ENCODE measurements around the gene MFSD2A.

DNA sequence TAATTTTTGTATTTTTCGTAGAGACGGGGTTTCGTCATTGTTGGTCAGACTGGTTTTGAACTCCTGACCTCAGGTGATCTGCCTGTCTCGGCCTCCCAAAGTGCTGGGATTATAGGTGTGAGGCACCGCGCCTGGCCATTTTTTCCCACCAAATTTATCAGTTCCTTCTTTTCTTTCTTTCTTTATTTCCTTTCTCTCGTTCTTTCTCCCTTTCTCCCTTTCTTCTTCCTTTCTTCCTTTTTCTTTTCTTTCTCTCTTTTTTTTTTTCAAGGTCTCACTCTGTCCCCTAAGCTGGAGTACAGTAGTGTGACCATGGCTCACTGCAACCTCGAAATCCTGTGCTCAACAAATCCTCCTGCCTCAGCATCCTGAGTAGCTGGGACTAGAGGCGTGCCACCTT, 26.4 kb downstream of the MFSD2A start:
- TF ChIP-seq POLR2A (IDR thresholded peaks at IDR 0.05; ENCODE audit: low read depth) (no peak), EP300 (IDR thresholded peaks at IDR 0.05) (no peak)
- TF ChIP-seq, protein P1, sequence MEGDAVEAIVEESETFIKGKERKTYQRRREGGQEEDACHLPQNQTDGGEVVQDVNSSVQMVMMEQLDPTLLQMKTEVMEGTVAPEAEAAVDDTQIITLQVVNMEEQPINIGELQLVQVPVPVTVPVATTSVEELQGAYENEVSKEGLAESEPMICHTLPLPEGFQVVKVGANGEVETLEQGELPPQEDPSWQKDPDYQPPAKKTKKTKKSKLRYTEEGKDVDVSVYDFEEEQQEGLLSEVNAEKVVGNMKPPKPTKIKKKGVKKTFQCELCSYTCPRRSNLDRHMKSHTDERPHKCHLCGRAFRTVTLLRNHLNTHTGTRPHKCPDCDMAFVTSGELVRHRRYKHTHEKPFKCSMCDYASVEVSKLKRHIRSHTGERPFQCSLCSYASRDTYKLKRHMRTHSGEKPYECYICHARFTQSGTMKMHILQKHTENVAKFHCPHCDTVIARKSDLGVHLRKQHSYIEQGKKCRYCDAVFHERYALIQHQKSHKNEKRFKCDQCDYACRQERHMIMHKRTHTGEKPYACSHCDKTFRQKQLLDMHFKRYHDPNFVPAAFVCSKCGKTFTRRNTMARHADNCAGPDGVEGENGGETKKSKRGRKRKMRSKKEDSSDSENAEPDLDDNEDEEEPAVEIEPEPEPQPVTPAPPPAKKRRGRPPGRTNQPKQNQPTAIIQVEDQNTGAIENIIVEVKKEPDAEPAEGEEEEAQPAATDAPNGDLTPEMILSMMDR (IDR thresholded peaks at IDR 0.05) = no peak

Data from esophagus muscularis mucosa (tissue), 4 donors.